A549 (cell line): ENCODE measurements around the gene POGLUT2. TPM values are rescaled to one million over a fixed set of nuclear protein-coding genes. Genes with fewer than 3 reads are reported as not detected.

Experiments
- ATAC-seq, 2 experiments: fragments of 200-7000 bp in 1 of 2; fragments of >200 bp in 1 of 2; cut with Nextera tagmentation in 1 of 2; cut with Tn5 transposase in 1 of 2; 3 replicates each; pipeline versions ENCODE4 v1.8.0 to v1.9.1; 2018 to 2020; ENCODE audit warnings: mild to moderate bottlenecking in 1 of 2, moderate library complexity in 1 of 2
- CTCF ChIA-PET: fragments of 300-600 bp; sonication (Branson Sonifier 250); formaldehyde crosslinking; extraction: SDS; loops from one replicate; lab custom pipeline; 2021; ENCODE audit warnings: antibody characterized with exemption, inconsistent platforms; lab: Yijun Ruan, JAX
- POLR2A ChIA-PET: fragments of 350-600 bp; formaldehyde crosslinking; extraction: SDS; loops from one replicate; lab custom pipeline; 2021; ENCODE audit warnings: antibody characterized with exemption, inconsistent platforms; lab: Yijun Ruan, JAX
- DNase-seq, 2 experiments: peaks; one replicate each; pipeline versions ENCODE4 v3.0.0 to v3.0.0-alpha.2; 2011 to 2016; ENCODE audit warnings: low read depth in 1 of 2, low spot score in 1 of 2
- FAIRE-seq: peaks from 2 replicates; lab custom pipeline; 2011; peaks lifted over from hg19 to GRCh38; lab: Jason Lieb, UNC
- H3K27ac ChIP-seq, 2 experiments: fragments of >200 bp; sonication (Bioruptor Twin); formaldehyde crosslinking; 3 replicates each; pipeline ENCODE4 v1.5.1; 2016 to 2017
- H3K4me1 ChIP-seq: fragments of >200 bp; sonication (Bioruptor Twin); formaldehyde crosslinking; 3 replicates; pipeline ENCODE4 v1.6.1; 2016
- H3K4me2 ChIP-seq: fragments of >200 bp; sonication (Bioruptor Twin); formaldehyde crosslinking; 3 replicates; pipeline ENCODE4 v1.6.1; 2016
- H3K4me3 ChIP-seq: fragments of >200 bp; sonication (Bioruptor Twin); formaldehyde crosslinking; 3 replicates; pipeline ENCODE4 v1.5.1; 2016
- H3K9me3 ChIP-seq: fragments of >200 bp; sonication (Bioruptor Twin); formaldehyde crosslinking; 3 replicates; pipeline ENCODE4 v1.6.1; 2016
- CBX2 ChIP-seq: fragments of 200-600 bp; sonication (generic); IDR thresholded peaks from 2 replicates; pipeline ENCODE4 v1.6.1; 2016; ENCODE audit warnings: low read depth, mild to moderate bottlenecking, borderline replicate concordance
- CEBPB ChIP-seq, 2 experiments: fragments of >200 bp in 1 of 2; sonication (Bioruptor Twin) in 1 of 2; formaldehyde crosslinking in 1 of 2; IDR thresholded peaks; 2 replicates each; pipeline ENCODE4 v1.6.1; 2012 to 2016
- CHD2 ChIP-seq: fragments of 150-350 bp; IDR thresholded peaks from 2 replicates; pipeline ENCODE4 v1.6.1; 2014; ENCODE audit warnings: low read length; ENCODE audit not compliant: partially characterized antibody
- ESRRA ChIP-seq: fragments of 150-350 bp; IDR thresholded peaks from 2 replicates; pipeline ENCODE4 v1.6.1; 2014; ENCODE audit warnings: mild to moderate bottlenecking, low read length, borderline replicate concordance
- HES2 ChIP-seq: fragments of >200 bp; sonication (Bioruptor Twin); formaldehyde crosslinking; IDR thresholded peaks from 2 replicates; pipeline ENCODE4 v1.6.1; 2016
- HOXB5 ChIP-seq: fragments of 250-450 bp; sonication (Bioruptor Pico); IDR thresholded peaks from 2 replicates; pipeline ENCODE4 v1.5.0; 2020; ENCODE audit warnings: mild to moderate bottlenecking, moderate library complexity
- KDM1A ChIP-seq: fragments of 200-600 bp; sonication (generic); IDR thresholded peaks from 2 replicates; pipeline ENCODE4 v1.6.1; 2016; ENCODE audit warnings: low read depth, mild to moderate bottlenecking
- MYC ChIP-seq: IDR thresholded peaks from 2 replicates; pipeline ENCODE4 v1.6.1; 2012; ENCODE audit warnings: mild to moderate bottlenecking, inconsistent platforms, low read length, improper control_type of control experiment, borderline replicate concordance
- PHF8 ChIP-seq: fragments of 200-600 bp; sonication (generic); IDR thresholded peaks from 2 replicates; pipeline ENCODE4 v1.6.1; 2016; ENCODE audit warnings: low read depth, mild to moderate bottlenecking, antibody characterized with exemption, moderate library complexity, borderline replicate concordance
- REST ChIP-seq: fragments of 200-600 bp; sonication (generic); IDR thresholded peaks from 2 replicates; pipeline ENCODE4 v1.6.1; 2016; ENCODE audit warnings: antibody characterized with exemption, mild to moderate bottlenecking, moderate library complexity
- USF2 ChIP-seq: fragments of 450-650 bp; IDR thresholded peaks from 2 replicates; pipeline ENCODE4 v1.6.1; 2014; ENCODE audit warnings: antibody characterized with exemption
- ZNF302 ChIP-seq: fragments of 250-450 bp; sonication (Bioruptor Pico); IDR thresholded peaks from 2 replicates; pipeline ENCODE4 v1.9.0; 2021; ENCODE audit warnings: inconsistent platforms, mild to moderate bottlenecking, moderate library complexity
- ZSCAN20 ChIP-seq: fragments of 250-450 bp; sonication (Bioruptor Pico); IDR thresholded peaks from 2 replicates; pipeline ENCODE4 v1.8.0; 2022; ENCODE audit warnings: mild to moderate bottlenecking, moderate library complexity
- WGBS: methylation state at CpG from one replicate; pipeline ENCODE4 v1.1.6; 2017; ENCODE audit errors: missing lambda C conversion rate; 5-methylcytosine and 5-hydroxymethylcytosine counted together
- polyA plus RNA-seq, 4 experiments: library from polyadenylated mRNA; depleted of rRNA in 3 of 4; stranded (reverse); fragments of >200 nt; fragmentation: RNase III in 1 of 4; extraction: RNeasy Plus Mini Kit Qiagen cat#74134 plus additional on column Dnase treatment in 1 of 4; gene quantifications; 2 replicates in 3 of 4; 3 replicates in 1 of 4; pipeline ENCODE4 v1.2.3, GENCODE V29; 2011 to 2017
- TF ChIP-seq, protein P1 (sequence below): IDR thresholded peaks from 2 replicates; pipeline ENCODE4 v1.6.1; 2012
- TF ChIP-seq, protein P2 (sequence below): fragments of 250-450 bp; sonication (Bioruptor Pico); IDR thresholded peaks from 2 replicates; pipeline ENCODE4 v1.5.0; 2021; ENCODE audit warnings: mild to moderate bottlenecking, moderate library complexity, borderline replicate concordance

Gene POGLUT2
- polyA plus RNA-seq, 2 of the 4 experiments (the other 2 are of a cell fraction), result 5.3 to 9.1 TPM

GRCh38 chr13:102825921-102826706, 27.3 kb upstream of the POGLUT2 start (continued):
- TF ChIP-seq USF2, result no peak

DNA sequence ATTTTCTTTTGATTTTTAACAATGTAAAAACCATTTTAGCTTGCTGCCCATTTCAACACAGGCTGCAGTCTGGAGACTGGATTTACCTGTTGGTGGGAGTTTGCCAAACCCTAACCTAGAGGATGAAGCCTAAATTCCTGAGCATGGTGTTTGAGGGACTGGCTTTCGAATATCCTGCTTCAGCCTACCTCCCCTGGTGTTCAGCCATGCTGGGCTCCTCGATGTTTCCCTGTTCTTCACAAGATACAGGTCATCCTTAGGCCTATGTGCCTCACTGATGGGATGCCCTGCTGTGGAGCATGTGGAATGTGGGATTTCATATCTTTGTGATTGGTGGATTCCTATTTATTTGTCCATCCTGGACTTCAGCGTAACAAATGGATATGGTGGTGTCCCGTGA, 26.6 kb upstream of the POGLUT2 start:
- ChIA-PET CTCF (no interaction called here), POLR2A (no interaction called here)
- 56% methylated on average over 4 of the region's 4 CpGs for WGBS
- no peak overlapping the region for H3K4me3 ChIP-seq
- H3K27ac ChIP-seq, result no peak overlapping the region
- 0 out of 3 replicates have a peak, but pooled peaks cover 1% of the 10 kb centered on the region for H3K4me1 ChIP-seq
- no peak overlapping the region for H3K4me2 ChIP-seq
- DNase-seq, result no peak
- no peaks in the 10 kb centered on the region for H3K9me3 ChIP-seq
- TF ChIP-seq, protein P1, sequence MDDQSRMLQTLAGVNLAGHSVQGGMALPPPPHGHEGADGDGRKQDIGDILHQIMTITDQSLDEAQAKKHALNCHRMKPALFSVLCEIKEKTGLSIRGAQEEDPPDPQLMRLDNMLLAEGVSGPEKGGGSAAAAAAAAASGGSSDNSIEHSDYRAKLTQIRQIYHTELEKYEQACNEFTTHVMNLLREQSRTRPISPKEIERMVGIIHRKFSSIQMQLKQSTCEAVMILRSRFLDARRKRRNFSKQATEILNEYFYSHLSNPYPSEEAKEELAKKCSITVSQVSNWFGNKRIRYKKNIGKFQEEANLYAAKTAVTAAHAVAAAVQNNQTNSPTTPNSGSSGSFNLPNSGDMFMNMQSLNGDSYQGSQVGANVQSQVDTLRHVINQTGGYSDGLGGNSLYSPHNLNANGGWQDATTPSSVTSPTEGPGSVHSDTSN, result no peak
- TF ChIP-seq, protein P2, sequence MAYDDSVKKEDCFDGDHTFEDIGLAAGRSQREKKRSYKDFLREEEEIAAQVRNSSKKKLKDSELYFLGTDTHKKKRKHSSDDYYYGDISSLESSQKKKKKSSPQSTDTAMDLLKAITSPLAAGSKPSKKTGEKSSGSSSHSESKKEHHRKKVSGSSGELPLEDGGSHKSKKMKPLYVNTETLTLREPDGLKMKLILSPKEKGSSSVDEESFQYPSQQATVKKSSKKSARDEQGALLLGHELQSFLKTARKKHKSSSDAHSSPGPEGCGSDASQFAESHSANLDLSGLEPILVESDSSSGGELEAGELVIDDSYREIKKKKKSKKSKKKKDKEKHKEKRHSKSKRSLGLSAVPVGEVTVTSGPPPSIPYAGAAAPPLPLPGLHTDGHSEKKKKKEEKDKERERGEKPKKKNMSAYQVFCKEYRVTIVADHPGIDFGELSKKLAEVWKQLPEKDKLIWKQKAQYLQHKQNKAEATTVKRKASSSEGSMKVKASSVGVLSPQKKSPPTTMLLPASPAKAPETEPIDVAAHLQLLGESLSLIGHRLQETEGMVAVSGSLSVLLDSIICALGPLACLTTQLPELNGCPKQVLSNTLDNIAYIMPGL, result no peak
- TF ChIP-seq CHD2 (no peak), ESRRA (no peak), HES2 (no peak), REST (no peak), KDM1A (no peak)
- no peak for ATAC-seq
- FAIRE-seq, result no peak

DNA sequence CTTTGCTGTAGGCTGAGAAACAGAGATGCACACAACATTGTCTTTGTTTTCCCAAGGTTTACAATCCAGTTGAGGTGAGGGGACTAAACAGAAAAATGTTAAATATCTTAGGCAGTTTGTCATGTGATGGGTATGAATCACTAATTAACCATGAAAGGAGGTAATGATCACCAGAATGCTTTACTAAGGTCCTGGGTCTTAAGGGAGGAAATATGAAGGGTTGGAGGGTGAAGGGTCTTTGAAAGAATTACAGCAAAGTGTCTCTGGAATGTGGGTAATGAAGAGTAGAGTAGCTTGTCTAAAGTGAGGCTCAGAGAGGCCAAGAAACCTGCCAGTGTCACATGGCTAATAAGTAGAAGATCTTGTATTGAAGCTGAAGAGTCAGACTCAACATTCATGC, 19.1 kb upstream of the POGLUT2 start:
- H3K9me3 ChIP-seq, result no peaks in the 10 kb centered on the region
- ATAC-seq (no peak), FAIRE-seq (no peak)
- no peak overlapping the region for H3K27ac ChIP-seq
- TF ChIP-seq MYC (no peak), USF2 (no peak), CEBPB (IDR thresholded peaks at IDR 0.05) (no peak), CBX2 (no peak), ZNF302 (no peak), HOXB5 (CRISPR knock-in tag) (no peak), ZSCAN20 (CRISPR knock-in tag) (no peak), PHF8 (no peak)
- TF ChIP-seq, all 56 proteins: peak for 0
- H3K4me2 ChIP-seq, result no peak overlapping the region
- ChIA-PET CTCF (no interaction called here), POLR2A (no interaction called here)
- no peak overlapping the region for H3K4me3 ChIP-seq
- H3K4me1 ChIP-seq, result no peaks in the 10 kb centered on the region
- no peak for DNase-seq
